CD14-positive monocyte (primary cell): Measurements from ENCODE around the gene IL31RA. TPM values are rescaled to one million over a fixed set of nuclear protein-coding genes. Genes with fewer than 3 reads are reported as not detected.
A peak's percentile ranks its signal among the peaks of the same experiment; 100 is the strongest.

Experiments used
- DNase-seq, 3 donors: peaks; one replicate each; pipeline ENCODE4 v3.0.0-alpha.2; 2011 to 2022
- H2AFZ ChIP-seq: 2 replicates; pipeline ENCODE4 v1.6.0; 2012; ENCODE audit warnings: mild to moderate bottlenecking, low read depth, low read length, inconsistent platforms; ENCODE audit not compliant: insufficient read depth, poor library complexity, severe bottlenecking
- H3K27ac ChIP-seq, 2 donors: 1 replicate in 1 of 2; 2 replicates in 1 of 2; pipeline ENCODE4 v1.5.1; 2012 to 2013; ENCODE audit warnings: low read length in 2 of 2, control low read depth in 1 of 2, inconsistent platforms in 1 of 2, low read depth in 1 of 2, mild to moderate bottlenecking in 1 of 2
- H3K27me3 ChIP-seq, 2 donors: one replicate each; pipeline versions ENCODE4 v1.6.0 to v1.6.1; 2011 to 2013; ENCODE audit warnings: low read length in 2 of 2; ENCODE audit not compliant: control insufficient read depth in 2 of 2, insufficient read depth in 2 of 2
- H3K36me3 ChIP-seq, 2 donors: replicated peaks in 1 of 2; 1 replicate in 1 of 2; 2 replicates in 1 of 2; pipeline versions ENCODE4 v1.5.1 to v1.6.1; 2012 to 2013; ENCODE audit warnings: low read length in 2 of 2, control low read depth in 1 of 2, inconsistent platforms in 1 of 2, mild to moderate bottlenecking in 1 of 2; ENCODE audit not compliant: insufficient read depth in 2 of 2, control insufficient read depth in 1 of 2
- H3K4me1 ChIP-seq, 2 donors: 1 replicate in 1 of 2; 2 replicates in 1 of 2; pipeline versions ENCODE4 v1.5.1 to v1.6.1; 2012 to 2013; ENCODE audit warnings: low read length in 2 of 2, control low read depth in 1 of 2, inconsistent platforms in 1 of 2, mild to moderate bottlenecking in 1 of 2, moderate library complexity in 1 of 2; ENCODE audit not compliant: insufficient read depth in 2 of 2, control insufficient read depth in 1 of 2
- H3K4me2 ChIP-seq: replicated peaks from 2 replicates; pipeline ENCODE3; 2012; ENCODE audit warnings: low read length, moderate library complexity, mild to moderate bottlenecking; ENCODE audit not compliant: poor library complexity, severe bottlenecking; ENCODE audit errors: extremely low read depth
- H3K4me3 ChIP-seq, 3 experiments: fragments of 200-600 bp in 1 of 3; sonication (generic) in 1 of 3; replicated peaks in 1 of 3; 1 replicate in 2 of 3; 2 replicates in 1 of 3; pipeline ENCODE4 v1.5.1; 2011 to 2013; ENCODE audit warnings: low read length in 3 of 3, mild to moderate bottlenecking in 3 of 3, control low read depth in 2 of 3, low read depth in 2 of 3, inconsistent platforms in 1 of 3, moderate library complexity in 1 of 3
- H3K79me2 ChIP-seq: 2 replicates; pipeline ENCODE4 v1.6.0; 2012; ENCODE audit warnings: mild to moderate bottlenecking, control low read depth, inconsistent platforms, low read length, moderate library complexity; ENCODE audit not compliant: insufficient read depth
- H3K9ac ChIP-seq: 2 replicates; pipeline ENCODE4 v1.6.0; 2017; ENCODE audit warnings: low read length, mild to moderate bottlenecking; ENCODE audit not compliant: insufficient read depth, poor library complexity, severe bottlenecking
- H3K9me3 ChIP-seq, 2 donors: replicated peaks in 1 of 2; 1 replicate in 1 of 2; 2 replicates in 1 of 2; pipeline versions ENCODE4 v1.5.1 to v1.6.1; 2012 to 2013; ENCODE audit warnings: low read length in 2 of 2, control low read depth in 1 of 2; ENCODE audit not compliant: control insufficient read depth in 1 of 2, insufficient read depth in 1 of 2
- H4K20me1 ChIP-seq: 2 replicates; pipeline ENCODE4 v1.6.0; 2012; ENCODE audit warnings: mild to moderate bottlenecking, low read length, control low read depth, moderate library complexity; ENCODE audit not compliant: insufficient read depth
- H3K27ac Mint-ChIP-seq, 7 donors: one replicate each; pipeline ENCODE4 v1.8.0; 2020; ENCODE audit warnings: mild to moderate bottlenecking in 7 of 7, mixed read lengths in 7 of 7, moderate library complexity in 6 of 7, inconsistent platforms in 2 of 7
- H3K27me3 Mint-ChIP-seq, 3 donors: one replicate each; pipeline ENCODE4 v1.8.0; 2021 to 2022; ENCODE audit warnings: low read depth in 3 of 3, mild to moderate bottlenecking in 3 of 3, mixed read lengths in 3 of 3, moderate library complexity in 3 of 3, inconsistent platforms in 1 of 3
- H3K36me3 Mint-ChIP-seq, 2 donors: one replicate each; pipeline ENCODE4 v1.8.0; 2020; ENCODE audit warnings: mixed read lengths in 2 of 2, inconsistent platforms in 1 of 2, mild to moderate bottlenecking in 1 of 2
- H3K4me1 Mint-ChIP-seq: one replicate; pipeline ENCODE4 v1.8.0; 2020; ENCODE audit warnings: mild to moderate bottlenecking, mixed read lengths
- H3K4me3 Mint-ChIP-seq, 2 donors: one replicate each; pipeline ENCODE4 v1.8.0; 2020; ENCODE audit warnings: mild to moderate bottlenecking in 2 of 2, mixed read lengths in 2 of 2, moderate library complexity in 1 of 2
- H3K9me3 Mint-ChIP-seq, 7 donors: one replicate each; pipeline ENCODE4 v1.8.0; 2020 to 2022; ENCODE audit warnings: mixed read lengths in 7 of 7, mild to moderate bottlenecking in 6 of 7, moderate library complexity in 6 of 7, inconsistent platforms in 2 of 7
- CTCF ChIP-seq: fragments of 200-600 bp; IDR thresholded peaks from one replicate; pipeline ENCODE4 v1.8.0; 2022; ENCODE audit warnings: antibody characterized with exemption, mild to moderate bottlenecking
- WGBS: methylation state at CpG from one replicate; pipeline ENCODE4 v1.1.5; 2013; ENCODE audit warnings: missing lambda C conversion rate; ENCODE audit not compliant: insufficient coverage; 5-methylcytosine and 5-hydroxymethylcytosine counted together
- intact Hi-C, 2 donors: fragments of 100-400 bp; cut with micrococcal nuclease; formaldehyde crosslinking; loops; one replicate each; pipeline versions ENCODE4 v1.15.0 to v1.15.1; 2023
- polyA plus RNA-seq, 3 donors: library from polyadenylated mRNA; depleted of rRNA in 1 of 3; unstranded in 2 of 3; stranded (reverse) in 1 of 3; fragments of 300-500 nt in 2 of 3; fragments of >200 nt in 1 of 3; fragmentation: Illumina TruSeq in 2 of 3; gene quantifications; 1 replicate in 2 of 3; 2 replicates in 1 of 3; pipeline ENCODE4 v1.2.3, GENCODE V29; 2012 to 2021

IL31RA gene
- polyA plus RNA-seq, 3 donors, result 0.52 to 1.8 (median 1.3) TPM

- no peak overlapping the region for H3K4me2 ChIP-seq
- Mint-ChIP-seq H3K9me3 (peaks cover 0 to 14% (median 6%) of the 10 kb centered on the region in 7 donors), H3K27ac (no peak overlapping the region), H3K36me3 (peaks cover 42 to 59% of the 10 kb centered on the region in 2 donors), H3K27me3 (peaks cover 0 to 2% (median 0%) of the 10 kb centered on the region in 3 donors), H3K4me3 (no peak overlapping the region), H3K4me1 (peaks cover 5% of the 10 kb centered on the region)
- H3K27me3 ChIP-seq, result no peaks in the 10 kb centered on the region
- no peak overlapping the region for H2AFZ ChIP-seq
- H3K4me1 ChIP-seq, result no peaks in the 10 kb centered on the region
- no peak overlapping the region for H3K9ac ChIP-seq
- no peak overlapping the region for H3K4me3 ChIP-seq
- peaks cover 0 to 4% of the 10 kb centered on the region in 2 donors for H3K9me3 ChIP-seq
- H3K36me3 ChIP-seq, result peaks cover 9 to 35% of the 10 kb centered on the region in 2 donors
- H4K20me1 ChIP-seq, result no peaks in the 10 kb centered on the region
- intact Hi-C loops, result no loop called here
- H3K27ac ChIP-seq, result no peak overlapping the region
- no peak for DNase-seq
- no peak for TF ChIP-seq CTCF
- peaks cover 10% of the 10 kb centered on the region for H3K79me2 ChIP-seq
These were observed 29.3 kb downstream of the IL31RA start for GRCh38 chr5:55880453-55880852.

GRCh38 chr5:55885359-55885758, 34.2 kb downstream of the IL31RA start:
- no peak for DNase-seq
- no peaks in the 10 kb centered on the region for H3K27me3 Mint-ChIP-seq
- H3K4me3 ChIP-seq, result no peak overlapping the region
- peaks cover 0 to 5% (median 0%) of the 10 kb centered on the region in 7 donors for H3K9me3 Mint-ChIP-seq
- H3K4me1 Mint-ChIP-seq, result no peaks in the 10 kb centered on the region
- H3K79me2 ChIP-seq, result no peaks in the 10 kb centered on the region
- H3K4me1 ChIP-seq, result no peaks in the 10 kb centered on the region
- peak overlapping the region in 1 of 7 donors; percentile 63 for H3K27ac Mint-ChIP-seq
- H3K4me2 ChIP-seq, result no peak overlapping the region
- 91% methylated on average over 7 of the region's 9 CpGs for WGBS
- H2AFZ ChIP-seq, result no peak overlapping the region
- intact Hi-C loops, result no loop called here
- H3K27ac ChIP-seq, result no peak overlapping the region
- peaks cover 49 to 72% of the 10 kb centered on the region in 2 donors for H3K36me3 Mint-ChIP-seq
- H3K27me3 ChIP-seq, result no peaks in the 10 kb centered on the region
- peaks cover 12 to 62% of the 10 kb centered on the region in 2 donors for H3K36me3 ChIP-seq
- H4K20me1 ChIP-seq, result no peaks in the 10 kb centered on the region
- no peak overlapping the region for H3K4me3 Mint-ChIP-seq
- H3K9ac ChIP-seq, result no peak overlapping the region
- H3K9me3 ChIP-seq, result no peaks in the 10 kb centered on the region
- TF ChIP-seq CTCF, result no peak
